HG02970 (cell line): ENCODE results near the gene R3HDM2.
A peak's percentile ranks its signal among the peaks of the same experiment; 100 is the strongest.

Source experiments
- ATAC-seq: cut with Tn5 transposase; IDR thresholded peaks from one replicate; pipeline ENCODE4 v1.9.1; 2021; ENCODE audit warnings: mild to moderate bottlenecking, moderate library complexity, moderate number of reproducible peaks; ENCODE audit not compliant: unreplicated experiment, low FRiP score

The R3HDM2 gene

DNA sequence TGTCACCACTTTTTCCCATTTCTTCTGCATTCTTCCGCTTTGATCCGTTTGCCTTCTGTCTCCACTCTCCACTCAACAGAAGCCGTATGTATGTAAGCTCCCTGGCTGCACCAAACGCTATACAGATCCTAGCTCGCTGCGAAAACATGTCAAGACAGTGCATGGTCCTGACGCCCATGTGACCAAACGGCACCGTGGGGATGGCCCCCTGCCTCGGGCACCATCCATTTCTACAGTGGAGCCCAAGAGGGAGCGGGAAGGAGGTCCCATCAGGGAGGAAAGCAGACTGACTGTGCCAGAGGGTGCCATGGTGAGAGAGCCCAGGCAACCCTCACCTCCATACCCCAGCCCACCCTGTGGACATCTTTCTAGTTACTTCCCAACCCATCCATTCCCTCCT, 37.1 kb upstream of the R3HDM2 start:
- no peak for ATAC-seq

DNA sequence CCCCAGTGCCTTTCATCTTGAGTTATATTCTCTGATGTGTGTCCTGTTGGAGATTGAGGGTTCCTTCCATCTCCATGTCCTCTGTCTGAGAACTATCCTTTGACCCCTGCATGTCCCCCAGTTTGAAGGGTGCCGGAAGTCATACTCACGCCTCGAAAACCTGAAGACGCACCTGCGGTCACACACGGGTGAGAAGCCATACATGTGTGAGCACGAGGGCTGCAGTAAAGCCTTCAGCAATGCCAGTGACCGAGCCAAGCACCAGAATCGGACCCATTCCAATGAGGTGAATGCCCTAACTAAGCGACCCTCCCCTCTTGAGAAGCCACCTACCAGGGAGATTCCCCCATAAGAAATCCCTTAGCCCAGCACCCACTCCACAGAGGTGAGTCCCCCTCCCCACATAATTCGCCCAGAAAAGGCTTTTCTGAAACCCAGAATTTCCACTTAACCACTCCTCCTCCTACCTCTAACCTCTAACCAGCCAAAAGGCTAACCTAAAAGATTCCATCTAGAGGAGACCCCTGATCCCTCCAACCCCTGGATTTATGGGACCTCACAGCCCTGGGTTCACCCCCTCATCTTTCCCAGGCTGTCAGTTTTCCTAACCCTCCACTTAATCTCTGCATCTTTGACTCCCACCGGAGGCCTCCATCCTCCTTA, 36.5 kb upstream of the R3HDM2 start:
- no peak for ATAC-seq

DNA sequence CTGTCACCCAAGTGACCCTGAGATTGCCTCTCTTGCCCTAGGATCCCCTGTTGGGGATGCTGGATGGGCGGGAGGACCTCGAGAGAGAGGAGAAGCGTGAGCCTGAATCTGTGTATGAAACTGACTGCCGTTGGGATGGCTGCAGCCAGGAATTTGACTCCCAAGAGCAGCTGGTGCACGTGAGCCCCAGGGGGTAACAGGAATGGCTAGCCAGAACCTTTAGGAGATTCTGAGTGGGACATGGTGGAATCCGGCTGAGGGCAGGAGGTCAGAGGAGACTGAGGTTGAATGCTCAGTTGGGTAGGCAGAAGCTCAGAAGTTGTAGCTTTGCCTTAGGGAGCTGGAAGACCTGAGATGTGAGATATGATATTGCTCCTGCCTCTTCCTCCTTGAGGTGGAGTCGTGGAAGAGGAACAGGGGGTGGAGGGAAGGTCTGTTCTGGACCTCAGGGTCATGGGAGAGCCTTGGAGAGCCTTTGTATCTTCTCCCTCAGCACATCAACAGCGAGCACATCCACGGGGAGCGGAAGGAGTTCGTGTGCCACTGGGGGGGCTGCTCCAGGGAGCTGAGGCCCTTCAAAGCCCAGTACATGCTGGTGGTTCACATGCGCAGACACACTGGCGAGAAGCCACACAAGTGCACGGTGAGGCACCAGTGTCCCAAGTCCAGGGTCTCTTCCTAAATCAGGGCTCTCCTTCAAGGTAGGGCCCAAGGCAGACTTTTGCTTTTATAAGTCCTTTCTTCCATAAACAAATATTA, 35.1 kb upstream of the R3HDM2 start:
- ATAC-seq = no peak

DNA sequence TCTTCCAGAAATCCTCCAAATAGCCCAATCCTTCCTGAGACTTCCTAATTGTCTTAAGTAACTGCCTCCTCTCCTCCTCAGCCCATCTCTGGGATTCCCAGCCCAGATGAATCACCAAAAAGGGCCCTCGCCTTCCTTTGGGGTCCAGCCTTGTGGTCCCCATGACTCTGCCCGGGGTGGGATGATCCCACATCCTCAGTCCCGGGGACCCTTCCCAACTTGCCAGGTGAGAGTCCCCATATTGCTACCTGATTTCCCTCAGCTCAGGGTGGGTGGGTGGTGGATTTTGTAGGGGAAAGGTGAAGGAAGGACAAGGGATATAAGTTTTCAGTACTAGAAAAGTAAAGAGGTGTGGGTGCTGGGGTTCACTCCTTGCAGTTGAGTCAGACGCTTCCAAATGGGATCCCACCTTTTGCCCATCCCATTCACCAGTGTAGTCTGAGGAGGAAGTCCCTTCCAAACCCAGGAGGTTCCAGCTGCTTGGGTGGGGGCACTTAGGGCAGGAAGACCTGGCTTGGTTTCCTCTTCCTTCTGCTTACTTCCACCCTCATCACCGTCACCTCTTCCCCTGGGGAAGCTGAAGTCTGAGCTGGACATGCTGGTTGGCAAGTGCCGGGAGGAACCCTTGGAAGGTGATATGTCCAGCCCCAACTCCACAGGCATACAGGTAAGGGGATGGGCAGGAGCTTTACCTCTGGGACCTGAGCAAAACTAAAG, 34.3 kb upstream of the R3HDM2 start:
- ATAC-seq = no peak

DNA sequence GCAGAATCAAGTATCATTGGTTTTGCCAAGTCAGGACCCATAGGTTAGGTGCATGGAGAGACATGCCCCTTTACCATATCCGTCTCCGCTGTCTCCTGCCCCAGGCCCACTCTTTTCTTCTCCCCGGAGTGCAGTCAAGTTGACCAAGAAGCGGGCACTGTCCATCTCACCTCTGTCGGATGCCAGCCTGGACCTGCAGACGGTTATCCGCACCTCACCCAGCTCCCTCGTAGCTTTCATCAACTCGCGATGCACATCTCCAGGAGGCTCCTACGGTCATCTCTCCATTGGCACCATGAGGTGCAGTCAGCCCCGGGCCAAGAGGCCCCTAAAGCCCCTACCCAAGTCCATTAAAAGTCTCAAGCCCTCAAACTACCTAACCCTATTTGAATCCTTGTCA, 33.7 kb upstream of the R3HDM2 start:
- ATAC-seq = no peak

DNA sequence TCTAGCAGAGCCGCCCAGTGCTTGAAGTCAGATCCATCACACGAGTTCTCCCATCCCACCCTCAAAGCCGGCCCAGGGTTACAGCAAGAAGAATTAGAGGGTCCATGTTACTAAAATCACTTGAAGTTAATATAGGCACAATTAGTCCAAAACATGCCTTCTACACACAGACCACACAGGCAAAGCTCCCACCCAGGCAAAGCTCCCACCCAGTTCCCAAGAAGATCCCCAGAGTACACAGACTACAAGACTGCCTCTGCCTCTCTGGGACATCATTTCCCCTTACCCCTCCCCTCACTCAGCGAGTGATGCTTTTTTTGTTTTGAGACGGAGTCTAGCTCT, 32.0 kb upstream of the R3HDM2 start:
- ATAC-seq = no peak

DNA sequence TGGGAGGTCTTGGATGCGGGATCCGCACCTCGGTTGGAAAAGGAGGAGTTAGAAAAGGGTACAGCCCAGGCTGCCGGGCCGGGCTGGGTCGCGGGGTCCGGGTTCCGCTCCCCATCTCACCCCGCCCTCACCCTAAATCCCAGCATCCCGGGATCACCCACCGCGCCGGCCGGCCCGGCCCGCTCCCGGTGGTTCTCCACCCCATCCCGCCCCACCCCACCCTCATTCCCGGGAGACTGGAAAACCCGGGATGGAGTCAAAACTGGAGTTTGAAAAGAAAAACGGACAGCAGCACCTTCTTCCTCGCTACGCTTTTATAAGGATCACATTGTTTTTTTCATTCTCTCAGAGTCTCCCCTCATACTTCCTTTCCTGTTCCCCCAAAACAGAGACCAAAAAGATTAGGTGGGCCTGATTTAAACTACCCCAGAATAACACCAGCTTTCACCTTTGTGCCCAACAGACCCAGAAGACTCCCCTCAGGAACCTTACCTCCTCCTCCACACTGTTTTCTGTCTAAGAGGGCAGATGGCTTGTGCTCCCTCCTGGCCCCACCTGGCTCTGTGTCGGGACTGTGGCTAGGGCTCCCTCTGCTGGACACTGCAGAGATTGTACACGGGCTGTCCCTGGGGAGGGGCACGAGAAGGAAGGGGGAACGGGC, 31.5 kb upstream of the R3HDM2 start:
- peak; percentile 68 for ATAC-seq

DNA sequence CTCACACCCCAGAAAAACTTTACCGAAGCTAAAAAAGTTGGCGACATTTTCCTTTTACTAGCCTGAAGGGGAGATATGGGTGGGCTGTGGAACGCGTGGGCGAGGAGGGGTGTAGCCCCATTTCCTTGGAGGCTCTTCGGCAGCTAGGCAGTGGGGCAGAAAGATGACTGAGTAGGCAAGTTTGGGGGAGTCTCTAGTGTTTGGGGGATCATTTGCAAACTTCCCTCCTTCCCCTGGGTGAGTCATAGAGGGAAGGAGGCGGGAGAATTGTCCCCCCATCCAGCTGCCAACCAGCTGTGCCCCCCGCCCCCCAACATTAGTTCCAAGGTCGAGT, 31.0 kb upstream of the R3HDM2 start:
- no peak for ATAC-seq

DNA sequence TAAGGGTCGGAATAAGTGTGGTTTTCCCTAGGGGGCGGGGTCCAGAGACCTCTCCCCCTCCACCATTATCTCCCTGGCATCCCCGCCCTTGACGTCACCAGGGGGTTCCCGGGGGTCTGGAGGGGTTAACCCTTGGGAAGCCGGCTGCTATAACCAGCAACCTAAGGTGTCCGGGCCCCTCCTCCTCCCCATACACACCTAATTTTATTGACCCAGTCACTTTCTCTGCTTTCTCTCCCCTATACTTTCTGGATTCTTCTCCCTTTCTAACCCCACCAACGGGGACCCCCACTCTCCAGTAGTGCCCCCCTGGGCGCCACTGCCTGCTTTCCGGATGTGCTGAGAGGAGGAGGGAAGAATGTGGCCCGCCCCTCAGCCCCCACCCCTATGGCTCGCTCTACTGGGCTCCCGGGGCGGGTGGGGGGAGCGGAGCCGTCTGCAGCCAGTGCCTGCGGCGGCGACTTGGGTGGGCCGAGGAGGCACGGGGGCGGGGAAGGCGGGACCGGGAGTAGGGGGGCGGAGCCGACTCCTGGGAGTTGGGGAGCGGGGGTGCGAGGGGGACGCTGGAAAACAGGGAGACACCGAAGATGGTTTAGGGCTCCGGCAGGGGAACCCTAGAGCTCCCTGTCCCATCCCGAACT, 30.6 kb upstream of the R3HDM2 start:
- no peak for ATAC-seq

DNA sequence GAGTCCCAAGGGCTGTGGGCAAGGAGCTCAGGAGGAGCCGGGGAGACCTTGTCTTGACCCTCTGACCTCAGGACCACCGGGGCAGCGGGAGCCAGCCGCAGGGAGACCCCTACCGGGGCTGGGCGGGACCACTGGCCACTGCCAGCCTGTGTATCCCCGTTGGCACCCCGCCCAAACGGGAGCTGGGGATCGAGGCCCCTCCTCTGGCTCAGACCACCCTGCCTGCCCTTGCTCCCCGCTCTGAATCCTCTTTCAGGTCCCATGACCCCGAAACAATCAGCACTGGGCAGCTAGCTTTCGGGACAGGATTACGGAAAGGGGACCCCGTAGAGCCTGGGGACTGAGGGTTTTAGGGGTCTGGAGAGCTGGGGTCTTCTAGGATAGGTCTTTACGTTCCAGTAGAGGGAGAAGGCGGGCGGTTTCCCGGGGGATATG, 30.0 kb upstream of the R3HDM2 start:
- no peak for ATAC-seq

DNA sequence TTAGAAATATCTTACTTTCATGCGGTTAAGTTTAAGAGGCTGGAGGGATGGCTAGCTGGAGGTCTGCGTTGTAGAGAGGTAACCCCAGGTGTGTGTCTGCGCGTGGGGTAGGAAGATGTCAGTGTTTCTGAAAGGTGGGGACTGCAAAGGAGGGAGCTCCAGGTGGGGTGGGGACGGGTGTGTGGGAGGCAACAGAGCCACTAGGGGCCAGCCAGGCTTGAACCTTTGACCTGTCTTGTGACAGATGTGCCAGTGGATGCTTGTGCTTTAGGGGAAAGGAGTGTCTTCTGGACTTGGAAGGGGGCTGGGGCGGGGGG, 29.6 kb upstream of the R3HDM2 start:
- ATAC-seq = no peak

DNA sequence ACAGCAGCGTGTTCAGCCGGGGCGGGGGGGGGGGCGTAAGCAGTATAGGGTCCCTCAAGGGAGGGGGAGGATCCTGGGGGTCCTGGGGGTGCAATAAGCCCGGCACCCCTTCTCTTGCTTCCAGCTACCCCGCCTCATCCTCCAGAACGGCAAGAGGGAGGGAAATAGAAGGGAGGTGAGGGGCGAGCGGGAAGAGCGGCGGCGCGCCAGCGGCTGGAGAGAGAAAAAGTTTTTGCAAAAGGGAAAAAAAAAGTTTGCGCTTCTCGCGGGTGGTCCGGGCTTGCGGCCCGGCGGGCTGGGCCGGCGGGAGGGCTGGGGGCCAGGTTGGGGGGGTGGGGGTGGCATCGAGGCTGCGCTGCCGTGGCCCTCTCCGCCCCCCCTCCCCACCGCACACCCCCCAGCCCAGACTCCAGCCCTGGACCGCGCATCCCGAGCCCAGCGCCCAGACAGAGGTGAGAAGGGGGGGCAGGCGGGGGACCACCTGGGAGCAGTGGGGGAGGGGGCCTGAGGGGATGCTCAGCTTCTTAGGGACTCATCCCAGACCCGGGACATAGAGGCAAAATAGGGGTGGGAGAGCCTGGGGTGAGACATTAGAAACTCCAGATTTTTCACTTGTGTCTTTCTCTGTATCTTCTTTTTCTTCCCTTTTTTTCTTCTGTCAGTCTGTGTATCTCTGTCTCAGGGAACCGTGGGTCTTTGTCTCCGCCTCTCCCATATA, 29.1 kb upstream of the R3HDM2 start, which contains the start of gene GLI1:
GLI1 (plus strand) TSS at position 36 of the 718 bp plus-strand sequence. CDS start 3,907 bp downstream, outside the sequence.
- no peak for ATAC-seq

DNA sequence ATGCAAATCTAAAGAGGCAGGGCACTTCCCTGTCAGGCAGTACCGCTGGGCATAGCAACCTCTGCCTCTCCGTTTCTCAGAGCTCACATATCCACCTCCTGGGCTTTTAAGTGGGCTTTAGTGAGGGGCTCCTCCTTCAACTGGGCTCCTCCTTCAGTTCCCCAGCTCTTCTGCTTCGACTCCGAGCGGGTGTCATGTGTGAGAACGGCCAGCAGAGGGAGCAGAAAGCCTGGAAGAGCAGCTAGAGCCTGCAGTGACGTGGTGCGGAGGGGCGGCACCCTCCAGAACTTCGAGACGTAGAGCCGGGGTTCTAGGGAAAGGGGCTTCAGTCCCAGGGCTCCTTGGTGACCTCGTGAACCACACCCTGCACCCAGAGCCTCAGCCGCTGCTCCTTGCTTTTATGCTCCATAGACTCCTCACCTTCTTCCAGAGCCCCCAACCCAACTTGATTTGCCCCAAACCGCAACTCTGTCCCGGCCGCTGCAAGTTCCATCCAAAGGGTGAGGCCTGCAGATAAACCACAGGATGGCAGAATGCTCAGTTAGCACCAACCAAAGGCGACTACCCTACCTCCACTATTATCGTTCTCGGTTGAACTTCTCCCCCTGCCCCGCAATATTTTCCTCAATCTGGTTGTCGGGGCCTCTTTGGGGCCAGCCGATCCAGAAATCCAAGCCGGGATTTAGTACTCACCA, 28.4 kb upstream of the R3HDM2 start:
- no peak for ATAC-seq

DNA sequence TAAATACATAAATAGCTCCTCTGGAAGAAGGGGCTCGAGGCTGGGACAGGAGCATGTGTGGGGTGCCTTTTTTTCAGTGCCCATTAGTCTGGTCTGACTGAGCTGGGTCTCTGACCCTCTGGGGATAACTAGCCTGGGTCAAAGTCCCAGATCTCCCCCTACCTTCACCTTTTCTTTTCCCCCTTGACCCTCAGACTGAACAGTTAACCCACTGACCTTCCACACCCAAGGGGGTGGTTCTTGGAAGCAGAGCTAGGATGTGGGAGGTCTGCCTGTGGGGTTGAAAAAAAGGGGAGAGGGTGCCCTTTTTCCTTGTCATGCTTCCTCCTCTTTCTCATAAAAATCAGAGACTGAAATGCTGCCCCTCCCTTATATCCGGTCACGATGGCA, 27.8 kb upstream of the R3HDM2 start:
- ATAC-seq = no peak

DNA sequence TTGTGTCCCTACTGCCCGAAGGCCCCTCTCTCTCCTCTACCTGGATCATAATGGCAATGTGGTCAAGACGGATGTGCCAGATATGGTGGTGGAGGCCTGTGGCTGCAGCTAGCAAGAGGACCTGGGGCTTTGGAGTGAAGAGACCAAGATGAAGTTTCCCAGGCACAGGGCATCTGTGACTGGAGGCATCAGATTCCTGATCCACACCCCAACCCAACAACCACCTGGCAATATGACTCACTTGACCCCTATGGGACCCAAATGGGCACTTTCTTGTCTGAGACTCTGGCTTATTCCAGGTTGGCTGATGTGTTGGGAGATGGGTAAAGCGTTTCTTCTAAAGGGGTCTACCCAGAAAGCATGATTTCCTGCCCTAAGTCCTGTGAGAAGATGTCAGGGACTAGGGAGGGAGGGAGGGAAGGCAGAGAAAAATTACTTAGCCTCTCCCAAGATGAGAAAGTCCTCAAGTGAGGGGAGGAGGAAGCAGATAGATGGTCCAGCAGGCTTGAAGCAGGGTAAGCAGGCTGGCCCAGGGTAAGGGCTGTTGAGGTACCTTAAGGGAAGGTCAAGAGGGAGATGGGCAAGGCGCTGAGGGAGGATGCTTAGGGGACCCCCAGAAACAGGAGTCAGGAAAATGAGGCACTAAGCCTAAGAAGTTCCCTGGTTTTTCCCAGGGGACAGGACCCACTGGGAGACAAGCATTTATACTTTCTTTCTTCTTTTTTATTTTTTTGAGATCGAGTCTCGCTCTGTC, 26.1 kb upstream of the R3HDM2 start:
- no peak for ATAC-seq

DNA sequence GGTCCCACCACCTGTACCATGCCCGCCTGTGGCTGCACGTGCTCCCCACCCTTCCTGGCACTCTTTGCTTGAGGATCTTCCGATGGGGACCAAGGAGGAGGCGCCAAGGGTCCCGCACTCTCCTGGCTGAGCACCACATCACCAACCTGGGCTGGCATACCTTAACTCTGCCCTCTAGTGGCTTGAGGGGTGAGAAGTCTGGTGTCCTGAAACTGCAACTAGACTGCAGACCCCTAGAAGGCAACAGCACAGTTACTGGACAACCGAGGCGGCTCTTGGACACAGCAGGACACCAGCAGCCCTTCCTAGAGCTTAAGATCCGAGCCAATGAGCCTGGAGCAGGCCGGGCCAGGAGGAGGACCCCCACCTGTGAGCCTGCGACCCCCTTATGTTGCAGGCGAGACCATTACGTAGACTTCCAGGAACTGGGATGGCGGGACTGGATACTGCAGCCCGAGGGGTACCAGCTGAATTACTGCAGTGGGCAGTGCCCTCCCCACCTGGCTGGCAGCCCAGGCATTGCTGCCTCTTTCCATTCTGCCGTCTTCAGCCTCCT, 25.4 kb upstream of the R3HDM2 start:
- no peak for ATAC-seq

DNA sequence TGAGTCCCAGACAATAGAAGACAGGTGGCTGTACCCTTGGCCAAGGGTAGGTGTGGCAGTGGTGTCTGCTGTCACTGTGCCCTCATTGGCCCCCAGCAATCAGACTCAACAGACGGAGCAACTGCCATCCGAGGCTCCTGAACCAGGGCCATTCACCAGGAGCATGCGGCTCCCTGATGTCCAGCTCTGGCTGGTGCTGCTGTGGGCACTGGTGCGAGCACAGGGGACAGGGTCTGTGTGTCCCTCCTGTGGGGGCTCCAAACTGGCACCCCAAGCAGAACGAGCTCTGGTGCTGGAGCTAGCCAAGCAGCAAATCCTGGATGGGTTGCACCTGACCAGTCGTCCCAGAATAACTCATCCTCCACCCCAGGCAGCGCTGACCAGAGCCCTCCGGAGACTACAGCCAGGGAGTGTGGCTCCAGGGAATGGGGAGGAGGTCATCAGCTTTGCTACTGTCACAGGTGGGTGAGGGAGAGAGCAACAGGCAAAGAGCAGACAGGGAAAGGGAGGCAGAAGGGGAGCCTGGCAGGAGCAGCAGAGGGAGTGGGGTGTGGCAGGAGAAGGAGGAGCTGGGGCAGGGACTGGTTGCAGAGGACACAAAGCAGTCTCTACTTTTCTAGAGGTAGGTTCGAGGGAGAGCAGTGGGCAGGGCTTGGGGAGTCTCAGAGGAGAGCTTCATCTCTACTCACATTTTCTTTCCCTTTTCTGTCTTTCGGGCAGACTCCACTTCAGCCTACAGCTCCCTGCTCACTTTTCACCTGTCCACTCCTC, 24.7 kb upstream of the R3HDM2 start:
- ATAC-seq = no peak
